HEK293T (cell line): ENCODE measurements around the gene SOBP.
A peak's percentile ranks its signal among the peaks of the same experiment; 100 is the strongest.

Experiments
- CTCF ChIA-PET: fragments of 350-600 bp; formaldehyde crosslinking; extraction: SDS; loops from one replicate; lab custom pipeline; 2021; ENCODE audit warnings: antibody characterized with exemption, inconsistent platforms; lab: Yijun Ruan, JAX
- POLR2A ChIA-PET: fragments of 350-600 bp; formaldehyde crosslinking; extraction: SDS; loops from one replicate; lab custom pipeline; 2020; ENCODE audit warnings: antibody characterized with exemption, inconsistent platforms; lab: Yijun Ruan, JAX
- DNase-seq: peaks from one replicate; pipeline ENCODE4 v3.0.0; 2012; ENCODE audit warnings: mixed read lengths; ENCODE audit errors: extremely low spot score
- ARNT ChIP-seq: fragments of 450-650 bp; IDR thresholded peaks from 2 replicates; pipeline ENCODE4 v1.6.1; 2017; ENCODE audit warnings: mild to moderate bottlenecking
- BHLHE40 ChIP-seq: fragments of 450-650 bp; IDR thresholded peaks from 2 replicates; pipeline ENCODE4 v1.6.1; 2016; ENCODE audit warnings: mild to moderate bottlenecking, moderate library complexity, borderline replicate concordance
- CTBP1 ChIP-seq: fragments of 450-650 bp; IDR thresholded peaks from 2 replicates; pipeline ENCODE4 v1.6.1; 2016; ENCODE audit warnings: borderline replicate concordance
- ELF4 ChIP-seq: fragments of 450-650 bp; IDR thresholded peaks from 2 replicates; pipeline ENCODE4 v1.6.1; 2017; ENCODE audit warnings: antibody characterized with exemption
- FOXA1 ChIP-seq: fragments of 450-650 bp; IDR thresholded peaks from 2 replicates; pipeline ENCODE4 v1.6.1; 2016; ENCODE audit warnings: mild to moderate bottlenecking
- FOXK2 ChIP-seq: fragments of 450-650 bp; IDR thresholded peaks from 2 replicates; pipeline ENCODE4 v1.6.1; 2016; ENCODE audit warnings: mild to moderate bottlenecking
- FOXM1 ChIP-seq: fragments of 450-650 bp; IDR thresholded peaks from 2 replicates; pipeline ENCODE4 v1.6.1; 2017; ENCODE audit warnings: mild to moderate bottlenecking, borderline replicate concordance
- HDGF ChIP-seq: fragments of 450-650 bp; IDR thresholded peaks from 2 replicates; pipeline ENCODE4 v1.6.1; 2017; ENCODE audit warnings: antibody characterized with exemption, borderline replicate concordance
- L3MBTL2 ChIP-seq: fragments of 450-650 bp; conservative IDR thresholded peaks from 2 replicates; pipeline ENCODE4 v1.6.1; 2016; ENCODE audit warnings: mild to moderate bottlenecking
- LEF1 ChIP-seq: fragments of 450-650 bp; IDR thresholded peaks from 2 replicates; pipeline ENCODE4 v1.6.1; 2017; ENCODE audit warnings: mild to moderate bottlenecking, borderline replicate concordance
- NFRKB ChIP-seq: fragments of 450-650 bp; IDR thresholded peaks from 2 replicates; pipeline ENCODE4 v1.6.1; 2016; ENCODE audit warnings: mild to moderate bottlenecking, moderate library complexity
- SP1 ChIP-seq: fragments of 450-650 bp; IDR thresholded peaks from 2 replicates; pipeline ENCODE4 v1.6.1; 2017
- SUZ12 ChIP-seq: fragments of 450-650 bp; IDR thresholded peaks from 2 replicates; pipeline ENCODE4 v1.6.1; 2016; ENCODE audit warnings: mild to moderate bottlenecking
- TARDBP ChIP-seq: fragments of 450-650 bp; IDR thresholded peaks from 2 replicates; pipeline ENCODE4 v1.6.1; 2016
- ZNF384 ChIP-seq: fragments of 450-650 bp; IDR thresholded peaks from 2 replicates; pipeline ENCODE4 v1.6.1; 2016
- TF ChIP-seq, protein P1 (sequence below): fragments of 450-650 bp; IDR thresholded peaks from 2 replicates; pipeline ENCODE4 v1.6.1; 2016

SOBP gene

DNA sequence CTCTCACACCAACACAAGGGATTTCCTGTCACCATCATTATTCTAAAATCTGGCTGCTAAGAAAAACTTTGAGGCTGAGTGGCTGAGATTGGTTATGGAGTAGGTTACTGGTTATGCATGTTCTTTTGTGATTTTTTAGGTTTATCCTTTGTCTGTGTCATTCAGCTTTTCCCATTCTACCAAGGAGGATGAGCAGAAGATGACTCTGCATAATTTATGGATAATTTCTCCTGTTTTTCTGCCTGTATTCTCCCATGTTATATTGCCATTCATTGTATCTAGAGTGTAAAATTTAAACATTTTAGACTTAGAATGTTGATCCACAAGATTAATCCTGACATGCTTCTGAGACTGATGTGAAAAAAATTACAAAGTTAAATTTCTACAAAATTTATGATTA lies 67.8 kb downstream of the SOBP start:
- ChIA-PET CTCF (no interaction called here), POLR2A (no interaction called here)
- TF ChIP-seq FOXM1 (no peak), TARDBP (no peak), SUZ12 (no peak), BHLHE40 (no peak), L3MBTL2 (no peak), ELF4 (no peak), ARNT (no peak), LEF1 (no peak), HDGF (no peak), SP1 (no peak), NFRKB (no peak), CTBP1 (no peak)
- TF ChIP-seq, protein P1, sequence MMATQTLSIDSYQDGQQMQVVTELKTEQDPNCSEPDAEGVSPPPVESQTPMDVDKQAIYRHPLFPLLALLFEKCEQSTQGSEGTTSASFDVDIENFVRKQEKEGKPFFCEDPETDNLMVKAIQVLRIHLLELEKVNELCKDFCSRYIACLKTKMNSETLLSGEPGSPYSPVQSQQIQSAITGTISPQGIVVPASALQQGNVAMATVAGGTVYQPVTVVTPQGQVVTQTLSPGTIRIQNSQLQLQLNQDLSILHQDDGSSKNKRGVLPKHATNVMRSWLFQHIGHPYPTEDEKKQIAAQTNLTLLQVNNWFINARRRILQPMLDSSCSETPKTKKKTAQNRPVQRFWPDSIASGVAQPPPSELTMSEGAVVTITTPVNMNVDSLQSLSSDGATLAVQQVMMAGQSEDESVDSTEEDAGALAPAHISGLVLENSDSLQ, result no peak
- no peak for DNase-seq

DNA sequence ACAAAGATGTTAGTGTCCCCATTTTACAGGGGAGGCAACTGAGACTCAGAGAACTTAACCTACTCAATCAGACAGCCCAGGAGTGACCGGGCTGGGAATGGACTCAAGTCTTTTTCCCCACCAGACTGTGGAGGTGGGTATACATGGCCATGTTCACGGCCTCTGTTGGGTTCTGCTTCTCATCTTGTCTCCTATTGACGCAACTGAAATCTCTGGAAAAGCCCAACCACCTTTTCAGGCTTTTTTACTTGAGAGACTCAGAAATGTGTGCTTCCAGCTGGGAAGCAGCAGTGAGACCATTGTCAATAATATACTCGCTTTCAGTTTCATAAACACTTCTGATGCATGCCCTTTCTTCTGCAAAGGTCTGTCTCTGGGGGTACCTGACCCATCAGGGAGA lies 70.7 kb downstream of the SOBP start:
- ChIA-PET POLR2A (interaction anchor here (0.9 kb wide), 1 partner anchor 101 kb away, joined by 3 read pairs; the partner anchor contains the start of gene PDSS2), CTCF (no interaction called here)
- peak; percentile 34 for DNase-seq
- no peak for TF ChIP-seq SUZ12

DNA sequence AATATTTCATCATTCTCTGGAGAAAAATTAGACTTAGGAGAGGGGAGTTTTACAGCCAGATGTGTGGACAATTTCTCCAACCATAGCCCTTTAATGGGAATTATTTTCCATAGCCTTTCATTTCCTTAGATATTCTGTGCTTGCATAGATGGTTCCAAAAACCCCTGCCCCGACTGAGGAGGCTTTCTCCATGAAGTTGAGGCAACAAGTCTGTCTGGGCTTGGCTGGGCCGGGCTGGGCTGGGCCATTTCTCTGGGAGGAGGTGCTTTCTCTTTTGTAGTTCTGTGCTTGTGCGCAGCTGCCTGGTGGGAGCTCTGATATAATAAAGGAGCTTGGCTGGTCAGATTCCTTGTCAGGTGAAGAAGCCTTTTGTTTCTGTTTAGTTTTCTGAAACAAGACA lies 71.4 kb downstream of the SOBP start:
- TF ChIP-seq SP1 (no peak), LEF1 (no peak), FOXK2 (no peak), TARDBP (no peak), ELF4 (no peak), L3MBTL2 (no peak), HDGF (no peak), ZNF384 (no peak), BHLHE40 (no peak), FOXM1 (no peak), CTBP1 (no peak), ARNT (no peak), NFRKB (no peak)
- TF ChIP-seq, protein P1, result no peak
- CTCF ChIA-PET, result no interaction called here
- POLR2A ChIA-PET, result interaction anchor here (0.9 kb wide), 1 partner anchor 102 kb away, joined by 3 read pairs; the partner anchor contains the start of gene PDSS2
- DNase-seq, result no peak

DNA sequence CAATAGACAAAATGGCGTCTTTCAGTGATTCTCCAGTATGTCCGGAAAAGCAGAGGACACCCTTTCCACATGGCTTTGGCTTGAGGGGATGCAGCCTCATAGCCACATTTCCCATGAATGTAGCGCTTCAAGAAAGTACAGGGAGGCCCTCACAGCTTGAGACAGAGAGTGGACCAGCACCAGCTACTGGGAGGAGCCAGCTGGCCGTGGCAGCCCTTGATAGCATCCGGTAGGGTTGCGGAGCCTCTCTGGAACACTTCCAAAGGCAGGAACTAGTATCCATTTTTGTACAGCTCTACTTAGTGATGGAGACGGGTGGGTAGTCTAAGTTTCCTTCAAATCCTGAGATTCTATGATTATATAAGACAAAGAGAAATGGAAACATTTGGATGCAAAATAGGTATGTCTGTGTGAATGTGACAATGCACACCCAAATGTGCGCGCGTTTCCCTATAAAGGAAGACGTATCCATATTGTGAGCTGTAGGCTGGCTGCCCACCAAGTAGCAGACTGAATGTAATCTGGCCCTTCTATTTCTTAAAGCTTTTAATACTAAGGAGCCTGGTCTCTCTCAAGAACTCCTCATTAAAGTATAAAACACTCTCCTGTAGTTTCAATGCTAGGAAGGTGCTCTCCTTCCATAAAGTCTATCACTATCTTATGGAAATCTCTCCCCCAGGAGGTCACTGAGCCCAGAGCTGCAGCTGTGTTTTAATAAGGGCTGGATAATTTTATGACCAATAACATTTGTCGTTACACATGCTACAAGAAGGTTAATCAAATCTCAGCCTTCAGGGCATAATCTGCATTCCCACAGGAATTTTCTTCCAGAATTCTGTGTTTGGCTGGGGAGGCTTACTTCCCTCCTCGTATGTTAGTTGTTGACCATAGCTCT lies 74.0 kb downstream of the SOBP start:
- ChIA-PET POLR2A (interaction anchor here (1.4 to 1.5 kb wide), 2 partner anchors 20 to 105 kb away, joined by 3 to 6 read pairs; partner anchors contain the start of gene PDSS2), CTCF (interaction anchor here (0.7 kb wide), 1 partner anchor 13 kb away, joined by 3 read pairs; no protein-coding TSS in a partner anchor)
- TF ChIP-seq FOXM1 (no peak), LEF1 (no peak), TARDBP (no peak), FOXK2 (no peak), CTBP1 (no peak), ELF4 (no peak), L3MBTL2 (no peak), SP1 (no peak), FOXA1 (no peak), BHLHE40 (no peak)
- no peak for DNase-seq

DNA sequence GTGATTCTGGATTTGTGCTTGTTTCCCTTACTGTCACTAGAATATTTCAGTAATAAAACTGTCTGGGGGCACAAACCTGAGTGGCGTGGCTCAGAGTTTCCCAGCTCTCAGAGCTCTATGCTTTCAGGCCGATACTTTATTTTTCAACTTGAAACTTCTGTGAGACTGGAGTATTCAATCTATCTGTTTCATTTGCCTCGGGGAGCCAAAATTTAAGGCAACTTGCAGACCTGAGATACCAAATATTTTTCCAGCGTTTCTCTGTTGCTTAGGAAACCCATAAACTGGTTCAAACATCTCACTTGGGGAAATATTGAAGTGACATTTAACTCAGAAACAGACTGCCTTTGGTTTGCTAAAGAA lies 74.7 kb downstream of the SOBP start:
- TF ChIP-seq, protein P1, result peak; percentile 52
- no peak for TF ChIP-seq NFRKB
- ChIA-PET POLR2A (interaction anchor here (1.4 to 1.5 kb wide), 2 partner anchors 21 to 106 kb away, joined by 3 to 6 read pairs; partner anchors contain the start of gene PDSS2), CTCF (interaction anchor here (0.7 kb wide), 1 partner anchor 12 kb away, joined by 3 read pairs; no protein-coding TSS in a partner anchor)
- DNase-seq, result no peak

DNA sequence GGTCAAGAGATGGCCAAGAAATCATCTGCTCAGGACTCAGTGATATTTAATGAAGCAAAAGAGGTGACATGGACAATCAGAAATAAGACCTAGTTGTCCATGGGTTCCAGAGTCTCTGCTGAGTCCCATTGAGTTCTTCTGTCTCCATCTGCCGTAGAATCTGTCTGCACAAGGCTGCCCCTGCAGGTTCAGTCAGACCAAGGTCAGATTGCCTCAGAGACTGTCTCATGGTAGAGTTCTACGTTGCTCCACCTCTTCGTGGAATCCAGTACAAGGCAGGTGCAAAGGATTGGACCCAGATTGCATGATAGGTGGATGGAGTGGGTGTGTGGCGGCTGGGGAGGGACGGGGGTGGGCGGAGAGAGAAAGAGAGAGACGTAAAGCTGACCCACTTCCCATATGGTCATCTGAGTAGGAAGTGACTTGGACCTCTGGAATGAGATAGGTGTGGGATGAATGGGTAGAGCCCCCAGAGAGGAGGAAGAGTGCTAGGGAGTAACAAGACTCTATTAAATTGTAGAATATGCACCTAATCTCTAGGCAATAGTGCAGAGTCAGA lies 75.3 kb downstream of the SOBP start:
- POLR2A ChIA-PET, result no interaction called here
- CTCF ChIA-PET, result interaction anchor here (0.6 to 0.8 kb wide), 2 partner anchors 10 to 301 kb away, joined by 3 read pairs; no protein-coding TSS in a partner anchor
- TF ChIP-seq LEF1 (no peak), FOXM1 (no peak), ZNF384 (no peak), FOXK2 (no peak), FOXA1 (no peak)
- TF ChIP-seq, protein P1, result no peak
- no peak for DNase-seq
